HFF-Myc (cell line): Measurements from ENCODE around the gene MLLT3.

Source experiments
- DNase-seq: peaks from one replicate; pipeline ENCODE4 v3.0.0-alpha.2; 2011; ENCODE audit warnings: low read depth; ENCODE audit errors: extremely low read depth
- H3K4me3 ChIP-seq: replicated peaks from 2 replicates; pipeline ENCODE4 v1.5.1; 2011; ENCODE audit warnings: low read depth, mild to moderate bottlenecking, control low read depth, low read length
- TF ChIP-seq, protein P1 (sequence below): IDR thresholded peaks from 2 replicates; pipeline ENCODE4 v1.5.1; 2012; ENCODE audit warnings: mild to moderate bottlenecking, low read depth, low read length, control low read depth; ENCODE audit errors: missing control alignments

The MLLT3 gene

DNA sequence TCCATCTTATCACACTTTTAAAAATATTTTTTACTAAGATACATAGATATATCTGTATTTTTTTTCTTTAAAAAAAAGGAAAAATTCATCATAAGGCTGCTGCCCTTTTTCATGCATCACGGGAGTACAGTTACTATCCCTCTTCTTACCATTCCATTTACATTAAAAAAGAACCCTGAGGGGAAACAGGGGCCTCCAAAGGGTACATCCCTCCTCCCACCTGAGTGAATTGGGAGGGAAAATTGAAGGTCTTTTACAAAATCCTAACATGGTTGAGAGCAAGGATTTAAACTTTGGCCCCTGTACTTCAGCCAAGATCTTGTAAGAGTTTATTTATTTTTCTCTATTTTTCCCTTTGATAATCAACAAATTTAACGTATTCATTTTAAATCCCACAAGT, 319.2 kb downstream of the MLLT3 start:
- no peak for DNase-seq
- TF ChIP-seq, protein P1, sequence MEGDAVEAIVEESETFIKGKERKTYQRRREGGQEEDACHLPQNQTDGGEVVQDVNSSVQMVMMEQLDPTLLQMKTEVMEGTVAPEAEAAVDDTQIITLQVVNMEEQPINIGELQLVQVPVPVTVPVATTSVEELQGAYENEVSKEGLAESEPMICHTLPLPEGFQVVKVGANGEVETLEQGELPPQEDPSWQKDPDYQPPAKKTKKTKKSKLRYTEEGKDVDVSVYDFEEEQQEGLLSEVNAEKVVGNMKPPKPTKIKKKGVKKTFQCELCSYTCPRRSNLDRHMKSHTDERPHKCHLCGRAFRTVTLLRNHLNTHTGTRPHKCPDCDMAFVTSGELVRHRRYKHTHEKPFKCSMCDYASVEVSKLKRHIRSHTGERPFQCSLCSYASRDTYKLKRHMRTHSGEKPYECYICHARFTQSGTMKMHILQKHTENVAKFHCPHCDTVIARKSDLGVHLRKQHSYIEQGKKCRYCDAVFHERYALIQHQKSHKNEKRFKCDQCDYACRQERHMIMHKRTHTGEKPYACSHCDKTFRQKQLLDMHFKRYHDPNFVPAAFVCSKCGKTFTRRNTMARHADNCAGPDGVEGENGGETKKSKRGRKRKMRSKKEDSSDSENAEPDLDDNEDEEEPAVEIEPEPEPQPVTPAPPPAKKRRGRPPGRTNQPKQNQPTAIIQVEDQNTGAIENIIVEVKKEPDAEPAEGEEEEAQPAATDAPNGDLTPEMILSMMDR = no peak
- H3K4me3 ChIP-seq = no peak overlapping the region

DNA sequence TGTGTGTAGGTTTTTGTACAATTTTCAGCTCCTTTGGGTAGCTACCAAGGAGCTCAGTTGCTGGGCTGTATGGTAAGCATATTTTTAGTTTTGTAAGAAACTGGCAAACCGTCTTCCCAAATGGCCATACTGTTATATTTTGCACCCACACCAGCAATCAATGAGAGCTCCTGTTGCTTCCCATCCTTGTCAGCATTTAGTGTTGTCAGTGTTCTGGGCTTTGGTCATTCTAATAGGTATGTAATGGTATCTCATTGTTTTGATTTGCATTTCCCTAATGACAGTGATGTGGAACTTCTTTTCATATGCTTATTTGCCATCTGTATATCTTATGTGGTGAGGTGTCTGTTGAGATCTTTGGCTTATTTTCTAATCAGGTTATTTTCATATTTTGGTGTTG, 320.1 kb downstream of the MLLT3 start:
- TF ChIP-seq, protein P1 = no peak
- no peak for DNase-seq
- no peak overlapping the region for H3K4me3 ChIP-seq

DNA sequence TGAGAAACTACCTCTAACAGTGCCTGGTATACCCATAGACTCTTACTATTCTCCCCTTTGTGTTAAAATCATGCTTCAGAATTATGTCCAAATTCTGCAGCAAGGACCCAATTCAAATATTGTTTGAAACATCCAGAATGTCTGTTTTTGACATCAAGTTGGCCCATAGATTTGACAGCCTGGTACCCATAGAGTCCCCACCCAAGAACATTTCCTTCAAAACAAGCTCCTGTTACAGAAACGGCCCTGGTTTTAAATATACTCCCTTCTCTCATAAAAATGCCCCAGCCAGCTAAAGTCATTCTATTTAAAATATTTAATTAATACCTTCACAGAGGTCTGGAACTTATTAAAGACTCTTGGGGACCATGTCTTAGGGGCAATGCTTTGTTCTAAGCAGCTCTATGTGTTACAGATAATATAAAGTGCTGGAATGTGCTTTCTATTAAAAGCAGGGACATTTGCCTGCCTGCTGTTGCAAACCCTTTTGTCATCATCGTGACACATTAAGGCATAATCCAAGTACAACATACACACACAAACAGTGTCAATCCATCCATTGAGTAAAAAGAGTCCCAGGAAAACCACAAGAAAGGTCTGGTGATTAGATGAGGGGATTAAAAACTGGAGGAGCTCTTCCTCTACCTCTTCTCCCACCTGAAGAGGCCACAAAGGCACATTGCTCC, 321.7 kb downstream of the MLLT3 start:
- no peak for DNase-seq
- TF ChIP-seq, protein P1 = no peak
- no peak overlapping the region for H3K4me3 ChIP-seq

DNA sequence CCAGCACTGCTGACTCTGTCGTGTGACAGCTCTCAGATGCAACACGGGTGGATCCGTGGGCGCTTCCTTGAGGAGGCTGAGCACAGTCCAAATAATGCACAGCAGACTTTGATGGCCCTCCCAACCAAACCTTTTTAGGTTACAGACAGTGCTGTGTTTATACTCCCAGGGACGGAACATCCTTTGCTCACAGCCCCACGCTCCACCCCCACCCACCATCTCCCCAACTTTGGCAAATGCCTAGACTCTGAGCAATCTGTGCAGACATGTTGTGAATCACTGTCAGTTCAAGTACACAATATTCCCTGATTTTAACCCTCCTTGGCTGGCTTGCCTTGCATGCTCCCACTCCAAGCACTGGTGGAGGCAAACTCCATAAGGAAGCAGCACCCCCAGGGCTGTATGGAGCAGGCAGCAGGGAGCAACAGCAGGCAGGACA, 324.6 kb downstream of the MLLT3 start:
- TF ChIP-seq, protein P1 = no peak
- DNase-seq = no peak
- H3K4me3 ChIP-seq = no peak overlapping the region

DNA sequence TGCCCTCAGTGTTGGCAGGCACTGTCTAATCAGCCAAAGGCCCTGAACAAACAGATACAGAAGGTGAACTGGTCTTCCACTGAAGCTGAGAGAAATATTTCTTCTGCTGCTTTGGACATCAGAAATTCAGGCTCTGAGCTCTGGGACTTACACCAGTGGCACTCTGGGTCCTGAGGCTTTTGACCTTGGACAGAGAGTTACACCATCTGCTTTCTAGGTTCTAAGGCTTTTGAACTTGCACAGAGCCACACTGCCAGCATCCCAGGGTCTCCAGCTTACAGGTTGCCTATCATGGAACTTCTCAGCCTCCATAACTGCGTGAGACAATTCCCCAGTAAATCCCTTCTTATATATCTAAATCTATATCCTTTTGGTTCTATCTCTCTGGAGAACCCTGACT, 326.7 kb downstream of the MLLT3 start:
- DNase-seq = no peak
- TF ChIP-seq, protein P1 = no peak
- no peak overlapping the region for H3K4me3 ChIP-seq

DNA sequence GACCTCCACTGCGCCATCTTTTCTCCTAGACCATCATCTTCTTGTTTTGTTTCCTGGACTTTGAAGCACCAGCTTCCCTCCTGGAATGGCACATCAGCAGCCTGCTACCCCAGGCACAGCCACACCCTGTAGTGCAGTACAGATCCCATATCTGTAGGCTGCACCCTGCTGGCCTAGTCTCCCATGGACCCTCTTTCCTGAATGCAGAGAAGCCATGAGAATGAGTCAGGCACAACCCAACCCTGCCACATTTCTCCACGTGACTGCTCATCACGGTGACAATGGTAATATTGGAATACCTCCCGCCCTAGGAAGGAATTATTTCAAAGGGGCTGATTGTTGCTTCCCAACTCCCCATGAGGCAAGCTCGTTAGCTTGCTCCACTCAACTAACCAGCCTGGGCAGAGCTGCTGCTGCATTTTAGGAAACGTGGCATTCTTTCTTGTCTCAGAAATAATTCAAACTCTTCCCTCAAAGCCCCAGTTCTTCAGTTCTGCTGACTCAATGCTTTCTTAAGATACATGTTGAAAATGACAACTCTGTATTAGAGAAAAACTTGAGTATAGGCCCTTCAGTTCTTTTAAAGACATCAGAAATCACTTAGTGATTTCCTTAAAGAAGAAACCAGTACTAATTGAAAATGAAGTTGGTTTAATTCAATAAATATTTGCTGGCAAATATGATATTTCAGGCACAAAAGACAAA, 328.1 kb downstream of the MLLT3 start:
- TF ChIP-seq, protein P1 = no peak
- DNase-seq = no peak
- H3K4me3 ChIP-seq = no peak overlapping the region
